Left lobe of liver (tissue), 2 donors: Measurements from ENCODE around the gene FAM110A. TPM values are rescaled to one million over a fixed set of nuclear protein-coding genes. Genes with fewer than 3 reads are reported as not detected.
"Not testable (repeated sequence)": the region's sequence is repeated elsewhere in the genome, so short reads cannot be mapped to it uniquely, and the experiment has no call there.

Experiments
- ATAC-seq: fragments of 200-7000 bp; cut with Tn5 transposase; one replicate; pipeline ENCODE4 v1.9.1; 2020; ENCODE audit warnings: mild to moderate bottlenecking, moderate library complexity
- DNase-seq: peaks from one replicate; pipeline ENCODE4 v3.0.0-alpha.2; 2020; ENCODE audit warnings: low spot score
- total RNA-seq: library from RNA; stranded (reverse); gene quantifications from one replicate; pipeline ENCODE4 v1.2.1, GENCODE V29; 2021
- donor health status: DM: no; HTN: no; CAD: no; lungs with moderate emphysema.
- donor health status: DM: no; HTN: yes; CAD: no.

The FAM110A gene
- total RNA-seq, 1 donor from 2014 or later, result 1.7 TPM

- DNase-seq, ATAC-seq: not testable (repeated sequence)
These were observed 58.9 kb downstream of the FAM110A start for GRCh38 chr20:892371-892770.

Other genes with a start within 250 kb of the FAM110A start
- gene TCF15, start 223.4 kb upstream of the FAM110A start, total RNA-seq, result not detected
- gene SRXN1, start 180.5 kb upstream of the FAM110A start, total RNA-seq, result 15.7 TPM
- gene SCRT2, start 157.9 kb upstream of the FAM110A start, total RNA-seq, result not detected
- gene SLC52A3, start 65.2 kb upstream of the FAM110A start, total RNA-seq, result 0.18 TPM
- gene ANGPT4, start 82.6 kb downstream of the FAM110A start, total RNA-seq, result 0.05 TPM
- gene RSPO4, start 168.6 kb downstream of the FAM110A start, total RNA-seq, result not detected